H9 (cell line): ENCODE measurements around the gene GPRC5A. TPM values are rescaled to one million over a fixed set of nuclear protein-coding genes. Genes with fewer than 3 reads are reported as not detected.

Source experiments
- DNase-seq: peaks from one replicate; pipeline ENCODE4 v3.0.0-alpha.2; 2017
- H2AFZ ChIP-seq: one replicate; pipeline ENCODE4 v1.6.1; 2013; ENCODE audit warnings: mild to moderate bottlenecking, low read length, control low read depth, moderate library complexity
- H2AK5ac ChIP-seq: 2 replicates; pipeline ENCODE4 v1.6.1; 2013; ENCODE audit warnings: low read length, control low read depth, mixed read lengths; ENCODE audit not compliant: insufficient read length
- H2BK120ac ChIP-seq: one replicate; pipeline ENCODE4 v1.6.1; 2013; ENCODE audit warnings: low read depth, mild to moderate bottlenecking, low read length, control low read depth, inconsistent platforms; ENCODE audit not compliant: poor library complexity, severe bottlenecking
- H2BK12ac ChIP-seq: 2 replicates; pipeline ENCODE4 v1.6.1; 2013; ENCODE audit warnings: low read length, control low read depth, mixed read lengths, low read depth; ENCODE audit not compliant: insufficient read length
- H2BK15ac ChIP-seq: 2 replicates; pipeline ENCODE4 v1.6.1; 2013; ENCODE audit warnings: low read depth, low read length, control low read depth
- H2BK20ac ChIP-seq: one replicate; pipeline ENCODE4 v1.6.1; 2013; ENCODE audit warnings: low read depth, mild to moderate bottlenecking, low read length, control low read depth, inconsistent platforms; ENCODE audit not compliant: poor library complexity, severe bottlenecking
- H2BK5ac ChIP-seq: 2 replicates; pipeline ENCODE4 v1.6.1; 2013; ENCODE audit warnings: low read length, control low read depth, mixed read lengths; ENCODE audit not compliant: insufficient read length
- H3K14ac ChIP-seq: 2 replicates; pipeline ENCODE4 v1.6.1; 2013; ENCODE audit warnings: low read length, control low read depth; ENCODE audit not compliant: insufficient read depth
- H3K18ac ChIP-seq: 2 replicates; pipeline ENCODE4 v1.6.1; 2013; ENCODE audit warnings: low read depth, mild to moderate bottlenecking, mixed read lengths, low read length, control low read depth; ENCODE audit not compliant: insufficient read length
- H3K23ac ChIP-seq: 2 replicates; pipeline ENCODE4 v1.6.1; 2013; ENCODE audit warnings: low read length, control low read depth, mixed read lengths, low read depth; ENCODE audit not compliant: insufficient read length
- H3K23me2 ChIP-seq: 2 replicates; pipeline ENCODE4 v1.6.1; 2013; ENCODE audit warnings: low read depth, mild to moderate bottlenecking, mixed read lengths, low read length, control low read depth; ENCODE audit not compliant: insufficient read length, poor library complexity, severe bottlenecking
- H3K27ac ChIP-seq: 2 replicates; pipeline ENCODE4 v1.5.1; 2013; ENCODE audit warnings: low read length, control low read depth, mixed read lengths, low read depth; ENCODE audit not compliant: insufficient read length
- H3K27me3 ChIP-seq: 2 replicates; pipeline ENCODE4 v1.6.1; 2013; ENCODE audit warnings: low read length, control low read depth, inconsistent platforms; ENCODE audit not compliant: insufficient read depth
- H3K4ac ChIP-seq: 2 replicates; pipeline ENCODE4 v1.6.1; 2013; ENCODE audit warnings: low read depth, mild to moderate bottlenecking, control low read depth, inconsistent platforms, low read length, moderate library complexity
- H3K4me1 ChIP-seq: 2 replicates; pipeline ENCODE4 v1.6.1; 2013; ENCODE audit warnings: low read length, control low read depth, inconsistent platforms; ENCODE audit not compliant: insufficient read depth
- H3K4me2 ChIP-seq: 2 replicates; pipeline ENCODE4 v1.6.1; 2013; ENCODE audit warnings: low read length, control low read depth, mixed read lengths; ENCODE audit not compliant: insufficient read length, insufficient read depth
- H3K56ac ChIP-seq: 2 replicates; pipeline ENCODE4 v1.6.1; 2013; ENCODE audit warnings: low read depth, mild to moderate bottlenecking, mixed read lengths, low read length, control low read depth; ENCODE audit not compliant: insufficient read length
- H3K79me1 ChIP-seq: 2 replicates; pipeline ENCODE4 v1.6.1; 2013; ENCODE audit warnings: low read depth, mild to moderate bottlenecking, moderate library complexity, low read length, control low read depth, inconsistent platforms; ENCODE audit not compliant: insufficient read depth, poor library complexity, severe bottlenecking
- H3K79me2 ChIP-seq: 2 replicates; pipeline ENCODE4 v1.6.1; 2013; ENCODE audit warnings: low read length, control low read depth, inconsistent platforms; ENCODE audit not compliant: insufficient read depth
- H3K9ac ChIP-seq: 2 replicates; pipeline ENCODE4 v1.6.1; 2013; ENCODE audit warnings: low read length, control low read depth, mixed read lengths; ENCODE audit not compliant: insufficient read length; ENCODE audit errors: extremely low read depth
- H3K9me3 ChIP-seq: one replicate; pipeline ENCODE4 v1.6.1; 2013; ENCODE audit warnings: low read depth, low read length, inconsistent platforms; ENCODE audit not compliant: control insufficient read depth
- H3T11ph ChIP-seq: one replicate; pipeline ENCODE4 v1.6.1; 2013; ENCODE audit warnings: mild to moderate bottlenecking, low read length, control low read depth, inconsistent platforms
- H4K20me1 ChIP-seq: one replicate; pipeline ENCODE4 v1.6.1; 2013; ENCODE audit not compliant: control insufficient read depth, insufficient read length, insufficient read depth
- H4K5ac ChIP-seq: 2 replicates; pipeline ENCODE4 v1.6.1; 2013; ENCODE audit warnings: low read depth, mild to moderate bottlenecking, mixed read lengths, low read length, control low read depth; ENCODE audit not compliant: insufficient read length
- H4K8ac ChIP-seq: replicated peaks from 2 replicates; pipeline ENCODE4 v1.6.1; 2013; ENCODE audit warnings: low read length, control low read depth, mixed read lengths, low read depth; ENCODE audit not compliant: insufficient read length
- H4K91ac ChIP-seq: 2 replicates; pipeline ENCODE4 v1.6.1; 2013; ENCODE audit warnings: low read depth, mild to moderate bottlenecking, moderate library complexity, mixed read lengths, low read length, control low read depth; ENCODE audit not compliant: insufficient read length
- H3K27ac Mint-ChIP-seq, 3 experiments: 2 replicates in 2 of 3; 3 replicates in 1 of 3; pipeline ENCODE4 v1.8.0; 2020 to 2021; ENCODE audit warnings: mixed read lengths in 3 of 3, mild to moderate bottlenecking in 1 of 3, moderate library complexity in 1 of 3
- H3K27me3 Mint-ChIP-seq: 2 replicates; pipeline ENCODE4 v1.8.0; 2021; ENCODE audit warnings: low read depth, mild to moderate bottlenecking, moderate library complexity, mixed read lengths
- H3K36me3 Mint-ChIP-seq, 3 experiments: 2 replicates in 2 of 3; 3 replicates in 1 of 3; pipeline ENCODE4 v1.8.0; 2020 to 2021; ENCODE audit warnings: low read depth in 3 of 3, mixed read lengths in 3 of 3; ENCODE audit not compliant: insufficient read depth in 1 of 3
- H3K4me1 Mint-ChIP-seq, 2 experiments: 2 replicates each; pipeline ENCODE4 v1.8.0; 2020; ENCODE audit warnings: mixed read lengths in 2 of 2
- H3K4me3 Mint-ChIP-seq, 2 experiments: 2 replicates in 1 of 2; 3 replicates in 1 of 2; pipeline ENCODE4 v1.8.0; 2020 to 2021; ENCODE audit warnings: mild to moderate bottlenecking in 2 of 2, mixed read lengths in 2 of 2, moderate library complexity in 1 of 2
- H3K9me3 Mint-ChIP-seq, 2 experiments: 2 replicates in 1 of 2; 3 replicates in 1 of 2; pipeline ENCODE4 v1.8.0; 2020; ENCODE audit warnings: mild to moderate bottlenecking in 2 of 2, mixed read lengths in 2 of 2, moderate library complexity in 1 of 2
- WGBS: extraction: QIAGEN DNeasy Blood & Tissue Kit; methylation state at CpG from one replicate; pipeline ENCODE4 v1.1.7; 2013; ENCODE audit warnings: missing lambda C conversion rate, low lambda C conversion rate, mixed read lengths; ENCODE audit not compliant: insufficient read length; ENCODE audit errors: extremely low coverage; 5-methylcytosine and 5-hydroxymethylcytosine counted together
- total RNA-seq: library from RNA; stranded (reverse); gene quantifications from 2 replicates; pipeline ENCODE4 v1.2.1, GENCODE V29; 2021
- TF ChIP-seq, protein P1 (sequence below): fragments of 200-600 bp; sonication (generic); conservative IDR thresholded peaks from 3 replicates; pipeline ENCODE4 v1.8.0; 2021; ENCODE audit warnings: antibody characterized with exemption, mild to moderate bottlenecking

Gene GPRC5A
- total RNA-seq, 1 experiment from 2014 or later, result 0.09 TPM

GRCh38 chr12:12898136-12898717 is 6.9 kb downstream of the GPRC5A start:
- Histone ChIP-seq H3T11ph (no peak overlapping the region), H3K79me1 (no peaks in the 10 kb centered on the region), H3K79me2 (no peaks in the 10 kb centered on the region), H4K91ac (no peak overlapping the region), H2BK20ac (no peak overlapping the region), H3K23ac (no peak overlapping the region), H2AFZ (no peak overlapping the region), H2AK5ac (no peak overlapping the region), H3K23me2 (no peaks in the 10 kb centered on the region), H4K20me1 (no peaks in the 10 kb centered on the region), H3K18ac (no peak overlapping the region), H2BK5ac (no peak overlapping the region), H3K9ac (no peak overlapping the region), H4K5ac (no peak overlapping the region), H2BK15ac (no peak overlapping the region), H3K27me3 (no peaks in the 10 kb centered on the region), H2BK120ac (no peak overlapping the region), H3K14ac (no peak overlapping the region), H3K27ac (no peak overlapping the region), H3K4me2 (no peak overlapping the region), H4K8ac (no peak overlapping the region), H3K4me1 (no peaks in the 10 kb centered on the region), H3K4ac (no peak overlapping the region), H3K9me3 (no peaks in the 10 kb centered on the region), H2BK12ac (no peak overlapping the region), H3K56ac (no peak overlapping the region)
- WGBS, result no CpG with 5 or more reads among the region's 9 CpGs
- Mint-ChIP-seq H3K27ac (no peak overlapping the region), H3K27me3 (peaks cover 9% of the 10 kb centered on the region), H3K4me1 (peaks cover 1 to 2% of the 10 kb centered on the region in 2 experiments; a peak in 2 of 4 replicates), H3K36me3 (no peaks in the 10 kb centered on the region), H3K4me3 (no peak overlapping the region), H3K9me3 (no peaks in the 10 kb centered on the region; a peak in 1 of 5 replicates)
- TF ChIP-seq, protein P1, sequence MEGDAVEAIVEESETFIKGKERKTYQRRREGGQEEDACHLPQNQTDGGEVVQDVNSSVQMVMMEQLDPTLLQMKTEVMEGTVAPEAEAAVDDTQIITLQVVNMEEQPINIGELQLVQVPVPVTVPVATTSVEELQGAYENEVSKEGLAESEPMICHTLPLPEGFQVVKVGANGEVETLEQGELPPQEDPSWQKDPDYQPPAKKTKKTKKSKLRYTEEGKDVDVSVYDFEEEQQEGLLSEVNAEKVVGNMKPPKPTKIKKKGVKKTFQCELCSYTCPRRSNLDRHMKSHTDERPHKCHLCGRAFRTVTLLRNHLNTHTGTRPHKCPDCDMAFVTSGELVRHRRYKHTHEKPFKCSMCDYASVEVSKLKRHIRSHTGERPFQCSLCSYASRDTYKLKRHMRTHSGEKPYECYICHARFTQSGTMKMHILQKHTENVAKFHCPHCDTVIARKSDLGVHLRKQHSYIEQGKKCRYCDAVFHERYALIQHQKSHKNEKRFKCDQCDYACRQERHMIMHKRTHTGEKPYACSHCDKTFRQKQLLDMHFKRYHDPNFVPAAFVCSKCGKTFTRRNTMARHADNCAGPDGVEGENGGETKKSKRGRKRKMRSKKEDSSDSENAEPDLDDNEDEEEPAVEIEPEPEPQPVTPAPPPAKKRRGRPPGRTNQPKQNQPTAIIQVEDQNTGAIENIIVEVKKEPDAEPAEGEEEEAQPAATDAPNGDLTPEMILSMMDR, result no peak
- no peak for DNase-seq
